Smooth muscle cell (in vitro differentiated cells): ENCODE data around the gene SEMA5B. TPM values are rescaled to one million over a fixed set of nuclear protein-coding genes. Genes with fewer than 3 reads are reported as not detected.

Experiments used
- DNase-seq: peaks from one replicate; lab custom pipeline; 2025; ENCODE audit not compliant: unreplicated experiment; lab: John Stamatoyannopoulos, UW
- H2AFZ ChIP-seq: fragments of 200-600 bp; sonication (generic); 2 replicates; pipeline ENCODE4 v1.6.0; 2016; ENCODE audit warnings: antibody characterized with exemption, low read depth, mild to moderate bottlenecking
- H3F3A ChIP-seq: fragments of 200-600 bp; sonication (generic); 2 replicates; pipeline ENCODE4 v1.6.0; 2017; ENCODE audit warnings: antibody characterized with exemption, low read depth
- H3K27ac ChIP-seq: fragments of 200-600 bp; sonication (generic); 2 replicates; pipeline ENCODE4 v1.5.1; 2016; ENCODE audit warnings: low read depth, mild to moderate bottlenecking
- H3K27me3 ChIP-seq: fragments of 200-600 bp; sonication (generic); 2 replicates; pipeline ENCODE4 v1.6.1; 2016; ENCODE audit warnings: low read depth, mild to moderate bottlenecking
- H3K36me3 ChIP-seq: fragments of 200-600 bp; sonication (generic); 2 replicates; pipeline ENCODE4 v1.5.1; 2016; ENCODE audit warnings: low read depth
- H3K4me1 ChIP-seq: fragments of 200-600 bp; sonication (generic); 2 replicates; pipeline ENCODE4 v1.5.1; 2016; ENCODE audit warnings: low read depth
- H3K4me2 ChIP-seq: fragments of 200-600 bp; sonication (generic); 2 replicates; pipeline ENCODE4 v1.6.0; 2016; ENCODE audit warnings: mild to moderate bottlenecking
- H3K4me3 ChIP-seq: fragments of 200-600 bp; sonication (generic); 2 replicates; pipeline ENCODE4 v1.5.1; 2016; ENCODE audit warnings: mild to moderate bottlenecking
- H3K79me2 ChIP-seq: fragments of 200-600 bp; sonication (generic); 2 replicates; pipeline ENCODE4 v1.6.0; 2016; ENCODE audit warnings: low read depth, mild to moderate bottlenecking
- H3K9ac ChIP-seq: fragments of 200-600 bp; sonication (generic); 2 replicates; pipeline ENCODE4 v1.6.0; 2016; ENCODE audit warnings: low read depth
- H3K9me3 ChIP-seq: fragments of 200-600 bp; sonication (generic); replicated peaks from 2 replicates; pipeline ENCODE4 v1.5.1; 2016; ENCODE audit warnings: low read depth
- H4K20me1 ChIP-seq: fragments of 200-600 bp; sonication (generic); 2 replicates; pipeline ENCODE4 v1.6.0; 2016; ENCODE audit warnings: low read depth
- CTCF ChIP-seq: fragments of 200-600 bp; sonication (generic); IDR thresholded peaks from 2 replicates; pipeline ENCODE4 v1.5.1; 2017; ENCODE audit warnings: borderline replicate concordance, mild to moderate bottlenecking, antibody characterized with exemption; ENCODE audit not compliant: insufficient read depth, poor library complexity, severe bottlenecking
- WGBS: methylation state at CpG from one replicate; pipeline ENCODE4 v1.1.7; 2016; ENCODE audit warnings: low lambda C conversion rate; 5-methylcytosine and 5-hydroxymethylcytosine counted together
- polyA plus RNA-seq: library from polyadenylated mRNA; unstranded; fragments of >200 nt; fragmentation: Nextera tagmentation; extraction: Ambion mirVana; gene quantifications from 2 replicates; pipeline ENCODE4 v1.2.1, GENCODE V29; 2016
- total RNA-seq: library from RNA; depleted of rRNA; stranded (reverse); fragments of >200 nt; gene quantifications from 2 replicates; pipeline ENCODE4 v1.2.3, GENCODE V29; 2014

SEMA5B gene
- total and polyA plus RNA-seq, 2 experiments from 2014 or later = not detected

DNA sequence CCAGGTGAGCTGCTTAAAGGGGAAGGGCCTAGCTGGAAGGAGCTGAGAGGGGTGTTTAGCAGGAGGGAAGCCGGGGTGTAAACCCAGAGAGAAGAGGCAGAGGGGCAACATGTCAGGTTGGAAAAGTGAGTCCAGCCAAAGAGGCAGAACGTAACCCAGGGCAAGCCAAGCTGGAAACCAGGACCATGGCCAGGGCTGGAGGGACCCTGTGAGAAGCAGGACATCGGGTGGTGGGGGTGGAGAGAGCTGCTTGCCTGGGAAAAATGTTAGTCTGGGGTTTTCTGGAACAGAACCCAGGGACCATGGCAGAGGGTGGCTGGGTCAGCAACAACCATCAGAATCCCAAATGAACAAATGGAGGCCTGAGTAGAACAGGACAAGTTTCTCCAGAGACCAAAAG lies 32.6 kb downstream of the SEMA5B start:
- Histone ChIP-seq H3K27ac (no peak overlapping the region), H4K20me1 (no peaks in the 10 kb centered on the region), H3K36me3 (no peaks in the 10 kb centered on the region), H3K79me2 (no peaks in the 10 kb centered on the region), H3K9ac (no peak overlapping the region), H3K9me3 (no peaks in the 10 kb centered on the region), H2AFZ (no peak overlapping the region), H3K4me1 (peaks cover 21% of the 10 kb centered on the region), H3K4me2 (no peak overlapping the region), H3K27me3 (no peaks in the 10 kb centered on the region), H3K4me3 (no peak overlapping the region), H3F3A (no peaks in the 10 kb centered on the region)
- TF ChIP-seq CTCF = no peak
- DNase-seq = no peak
- 96% methylated on average over 3 of the region's 3 CpGs for WGBS

DNA sequence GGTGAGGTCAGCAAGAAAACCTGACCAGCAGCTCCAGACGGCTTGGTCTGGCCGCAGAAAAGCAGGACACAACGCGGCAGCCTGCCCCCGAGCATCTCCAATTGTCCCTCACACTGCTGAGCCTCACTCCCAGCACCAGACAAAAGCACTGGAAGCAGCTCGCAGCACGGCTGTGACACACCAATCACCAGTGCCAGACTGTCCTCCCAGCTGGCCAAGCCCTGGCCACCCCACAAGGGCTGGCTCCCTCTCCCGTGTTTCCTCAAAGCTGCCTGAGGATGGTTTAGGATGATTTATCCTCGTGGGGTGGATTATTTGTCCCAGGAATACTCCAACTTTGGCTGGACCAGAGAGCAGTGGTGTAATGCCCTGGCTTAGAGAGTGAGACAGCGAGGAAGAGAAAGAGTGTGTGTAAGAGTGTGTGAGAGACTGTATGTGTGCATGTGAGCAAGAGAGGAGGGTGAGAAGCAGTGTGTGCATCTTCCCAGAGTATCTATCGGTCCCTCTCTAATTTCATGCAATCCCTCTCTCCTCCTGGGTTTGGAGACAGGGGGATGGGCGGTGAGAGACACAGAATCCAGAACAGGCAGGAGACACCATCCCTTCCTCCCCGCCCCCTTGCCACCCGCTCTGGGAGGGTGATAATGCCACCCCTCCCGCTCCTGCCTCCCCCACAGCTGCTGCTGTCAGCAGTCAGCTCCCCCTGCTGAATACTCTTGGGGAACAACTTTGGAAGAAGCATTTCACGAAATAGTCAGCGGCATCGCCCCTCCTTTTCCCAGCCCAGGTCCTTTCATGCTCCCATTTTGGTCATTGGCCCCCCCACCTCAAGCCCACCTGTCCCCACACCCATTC lies 34.2 kb downstream of the SEMA5B start:
- H3K4me3 ChIP-seq = no peak overlapping the region
- no peaks in the 10 kb centered on the region for H3K36me3 ChIP-seq
- H3K9ac ChIP-seq = no peak overlapping the region
- H3K79me2 ChIP-seq = no peaks in the 10 kb centered on the region
- no peak overlapping the region for H3K4me2 ChIP-seq
- H3K4me1 ChIP-seq = peaks cover 21% of the 10 kb centered on the region
- no peak for DNase-seq
- no peaks in the 10 kb centered on the region for H3K9me3 ChIP-seq
- H4K20me1 ChIP-seq = no peaks in the 10 kb centered on the region
- WGBS = 53% methylated on average over 14 of the region's 18 CpGs
- no peaks in the 10 kb centered on the region for H3F3A ChIP-seq
- peaks cover 7% of the 10 kb centered on the region for H3K27me3 ChIP-seq
- no peak for TF ChIP-seq CTCF
- H3K27ac ChIP-seq = no peak overlapping the region
- H2AFZ ChIP-seq = no peak overlapping the region

GRCh38 chr3:122992676-122993075 lies 34.9 kb downstream of the SEMA5B start:
- H3K79me2 ChIP-seq = no peaks in the 10 kb centered on the region
- WGBS = 83% methylated on average over 9 of the region's 9 CpGs
- H2AFZ ChIP-seq = no peak overlapping the region

More at GRCh38 chr3:122992676-122993075, 34.9 kb downstream of the SEMA5B start:
- no peaks in the 10 kb centered on the region for H3K36me3 ChIP-seq
- no peaks in the 10 kb centered on the region for H4K20me1 ChIP-seq
- no peak overlapping the region for H3K4me3 ChIP-seq
- no peak overlapping the region for H3K4me2 ChIP-seq
- H3K9ac ChIP-seq = no peak overlapping the region
- no peaks in the 10 kb centered on the region for H3F3A ChIP-seq
- no peak for DNase-seq
- no peaks in the 10 kb centered on the region for H3K9me3 ChIP-seq
- peaks cover 28% of the 10 kb centered on the region for H3K4me1 ChIP-seq
- peaks cover 7% of the 10 kb centered on the region for H3K27me3 ChIP-seq
- no peak overlapping the region for H3K27ac ChIP-seq
- no peak for TF ChIP-seq CTCF
